SU-DHL-6 (cell line): ENCODE results near the gene MRPL38.

ENCODE experiments used
- H2AFZ ChIP-seq: fragments of 200-600 bp; sonication (generic); 2 replicates; pipeline ENCODE4 v1.6.1; 2014; ENCODE audit warnings: low read depth, mild to moderate bottlenecking, moderate library complexity, mixed read lengths, antibody characterized with exemption, low read length; ENCODE audit not compliant: severe bottlenecking
- H3F3A ChIP-seq: fragments of 200-600 bp; shearing (Covaris generic); 2 replicates; pipeline ENCODE4 v1.6.0; 2016; ENCODE audit warnings: antibody characterized with exemption, mild to moderate bottlenecking; ENCODE audit not compliant: insufficient read depth
- H3K27ac ChIP-seq: fragments of 200-600 bp; sonication (generic); 2 replicates; pipeline ENCODE4 v1.5.1; 2016; ENCODE audit warnings: low read depth, mild to moderate bottlenecking, low read length, moderate library complexity, mixed read lengths
- H3K27me3 ChIP-seq: fragments of 200-600 bp; sonication (generic), shearing (Covaris generic); 2 replicates; pipeline ENCODE4 v1.6.0; 2014; ENCODE audit warnings: mild to moderate bottlenecking, low read length
- H3K36me3 ChIP-seq: fragments of 200-600 bp; sonication (generic); 2 replicates; pipeline ENCODE4 v1.6.1; 2014; ENCODE audit warnings: mild to moderate bottlenecking, low read length, mixed read lengths
- H3K4me2 ChIP-seq: fragments of 300-600, 200-600 bp; shearing (Covaris generic), sonication (generic); 2 replicates; pipeline ENCODE4 v1.6.0; 2014; ENCODE audit warnings: low read length, low read depth, mild to moderate bottlenecking; ENCODE audit not compliant: poor library complexity, severe bottlenecking
- H3K4me3 ChIP-seq: fragments of 200-600 bp; sonication (generic); 2 replicates; pipeline ENCODE4 v1.5.1; 2014; ENCODE audit warnings: antibody characterized with exemption, low read length, mild to moderate bottlenecking, mixed read lengths; ENCODE audit not compliant: insufficient read depth, poor library complexity, severe bottlenecking
- H3K79me2 ChIP-seq: fragments of 200-600 bp; sonication (generic); 2 replicates; pipeline ENCODE4 v1.6.1; 2014; ENCODE audit warnings: mild to moderate bottlenecking, low read length, moderate library complexity; ENCODE audit not compliant: insufficient read depth
- H3K9ac ChIP-seq: fragments of 200-600 bp; sonication (generic); 2 replicates; pipeline ENCODE4 v1.7.0; 2014; ENCODE audit warnings: mild to moderate bottlenecking, low read length
- H3K9me2 ChIP-seq: fragments of 200-600 bp; sonication (generic); replicated peaks from 2 replicates; pipeline ENCODE4 v1.6.1; 2014; ENCODE audit warnings: low read length; ENCODE audit not compliant: insufficient read depth
- H3K9me3 ChIP-seq: fragments of 200-600 bp; sonication (generic); 2 replicates; pipeline ENCODE4 v1.6.1; 2014; ENCODE audit warnings: low read length, mixed read lengths; ENCODE audit not compliant: insufficient read depth
- H4K20me1 ChIP-seq: fragments of 200-600 bp; sonication (generic); 2 replicates; pipeline ENCODE4 v1.6.1; 2014; ENCODE audit warnings: low read depth, mild to moderate bottlenecking, antibody characterized with exemption, low read length, moderate library complexity, mixed read lengths
- CTCF ChIP-seq: fragments of 200-600 bp; sonication (generic); IDR thresholded peaks from one replicate; pipeline ENCODE4 v1.5.1; 2017; ENCODE audit warnings: antibody characterized with exemption, mild to moderate bottlenecking, low read length, moderate library complexity; ENCODE audit not compliant: insufficient read depth, poor library complexity, severe bottlenecking
- EZH2phosphoT487 ChIP-seq: fragments of 200-600 bp; sonication (generic), shearing (Covaris generic); conservative IDR thresholded peaks from 2 replicates; pipeline ENCODE4 v1.6.1; 2018; ENCODE audit warnings: mild to moderate bottlenecking, antibody characterized with exemption, low read length, moderate library complexity, mixed read lengths

The MRPL38 gene

GRCh38 chr17:75909812-75910274 lies 5.2 kb upstream of the MRPL38 start:
- Histone ChIP-seq H3K27ac (peak overlapping the region; percentile 64), H2AFZ (no peak overlapping the region), H3K36me3 (no peaks in the 10 kb centered on the region), H4K20me1 (no peaks in the 10 kb centered on the region), H3K79me2 (no peaks in the 10 kb centered on the region), H3K9me3 (no peaks in the 10 kb centered on the region), H3K9me2 (no peaks in the 10 kb centered on the region), H3K9ac (no peak overlapping the region), H3K4me2 (peak overlapping the region; percentile 35), H3K4me3 (no peak overlapping the region), H3F3A (peaks cover 10% of the 10 kb centered on the region), H3K27me3 (no peaks in the 10 kb centered on the region)
- TF ChIP-seq CTCF: no peak
- no peak for TF ChIP-seq EZH2phosphoT487

- Histone ChIP-seq H3K9me3 (no peaks in the 10 kb centered on the region), H3K4me3 (no peak overlapping the region), H2AFZ (no peak overlapping the region), H3K4me2 (peak overlapping the region; percentile 35), H3K27me3 (no peaks in the 10 kb centered on the region), H3K9me2 (no peaks in the 10 kb centered on the region), H3K36me3 (no peaks in the 10 kb centered on the region), H4K20me1 (no peaks in the 10 kb centered on the region), H3F3A (peaks cover 10% of the 10 kb centered on the region), H3K9ac (no peak overlapping the region; the same call in 1 of the 2 replicates), H3K27ac (peak overlapping the region; percentile 64), H3K79me2 (peaks cover 2% of the 10 kb centered on the region)
- TF ChIP-seq CTCF (no peak), EZH2phosphoT487 (no peak)
Observed at GRCh38 chr17:75909051-75909811, 4.5 kb upstream of the MRPL38 start.

GRCh38 chr17:75908201-75908600 lies 3.5 kb upstream of the MRPL38 start:
- Histone ChIP-seq H3K9me2 (no peaks in the 10 kb centered on the region), H2AFZ (no peak overlapping the region), H3K9me3 (no peaks in the 10 kb centered on the region), H3K4me3 (no peak overlapping the region), H3F3A (peaks cover 10% of the 10 kb centered on the region), H3K4me2 (no peak overlapping the region), H3K27ac (no peak overlapping the region), H3K79me2 (peaks cover 13% of the 10 kb centered on the region), H3K27me3 (no peaks in the 10 kb centered on the region), H3K36me3 (no peaks in the 10 kb centered on the region), H4K20me1 (no peaks in the 10 kb centered on the region), H3K9ac (no peak overlapping the region)
- TF ChIP-seq EZH2phosphoT487 (no peak), CTCF (no peak)
